IMR-90 (cell line): Measurements from ENCODE around the gene COL4A5. TPM values are rescaled to one million over a fixed set of nuclear protein-coding genes. Genes with fewer than 3 reads are reported as not detected.

Experiments used
- ATAC-seq: fragments of 200-7000 bp; cut with Tn5 transposase; 2 replicates; pipeline ENCODE4 v1.9.1; 2020; ENCODE audit warnings: low read depth, mild to moderate bottlenecking, moderate library complexity
- BruUV-seq: library from RNA; stranded (reverse); fragments of 400-500 nt; replicated peaks from 2 replicates; lab custom pipeline; 2021; lab: Mats Ljungman, UMichigan
- CTCF ChIA-PET: fragments of 300-600 bp; formaldehyde crosslinking; extraction: SDS; loops from one replicate; lab custom pipeline; 2021; ENCODE audit warnings: antibody characterized with exemption; lab: Yijun Ruan, JAX
- POLR2A ChIA-PET: fragments of 300-600 bp; sonication (Branson Sonifier 250); formaldehyde crosslinking; loops from one replicate; lab custom pipeline; 2022; ENCODE audit warnings: antibody characterized with exemption; ENCODE audit not compliant: unreplicated experiment; lab: Charles Lee
- DNase-seq: peaks from one replicate; pipeline ENCODE4 v3.0.0; 2013
- H2AFZ ChIP-seq: replicated peaks from 2 replicates; pipeline ENCODE3; 2013; ENCODE audit warnings: low read length, mild to moderate bottlenecking; ENCODE audit not compliant: poor library complexity
- H2AK5ac ChIP-seq: 2 replicates; pipeline ENCODE4 v1.6.1; 2013; ENCODE audit warnings: low read depth, low read length, inconsistent platforms
- H2AK9ac ChIP-seq: replicated peaks from 2 replicates; pipeline ENCODE3; 2013; ENCODE audit warnings: mild to moderate bottlenecking, low read depth, low read length, moderate library complexity; ENCODE audit not compliant: poor library complexity
- H2BK120ac ChIP-seq: 2 replicates; pipeline ENCODE4 v1.6.1; 2013; ENCODE audit warnings: low read depth, low read length, inconsistent platforms
- H2BK15ac ChIP-seq: 3 replicates; pipeline ENCODE4 v1.6.1; 2013; ENCODE audit warnings: low read depth, low read length, inconsistent platforms
- H2BK20ac ChIP-seq: 2 replicates; pipeline ENCODE4 v1.6.1; 2013; ENCODE audit warnings: low read depth, mild to moderate bottlenecking, inconsistent platforms, low read length, moderate library complexity
- H2BK5ac ChIP-seq: 2 replicates; pipeline ENCODE4 v1.6.1; 2013; ENCODE audit warnings: mild to moderate bottlenecking, low read depth, low read length, inconsistent platforms; ENCODE audit not compliant: poor library complexity, severe bottlenecking
- H3K14ac ChIP-seq: replicated peaks from 2 replicates; pipeline ENCODE4 v1.6.1; 2013; ENCODE audit warnings: low read depth, low read length, inconsistent platforms
- H3K18ac ChIP-seq: 2 replicates; pipeline ENCODE4 v1.6.1; 2013; ENCODE audit warnings: low read depth, low read length, control low read depth
- H3K23ac ChIP-seq: 2 replicates; pipeline ENCODE4 v1.6.1; 2013; ENCODE audit warnings: low read depth, low read length, inconsistent platforms
- H3K27ac ChIP-seq: 2 replicates; pipeline ENCODE4 v1.5.1; 2013; ENCODE audit warnings: mild to moderate bottlenecking, control low read depth, low read length; ENCODE audit not compliant: insufficient read depth
- H3K27me3 ChIP-seq: 2 replicates; pipeline ENCODE4 v1.6.1; 2013; ENCODE audit warnings: low read length; ENCODE audit not compliant: control insufficient read depth, insufficient read depth
- H3K36me3 ChIP-seq: 2 replicates; pipeline ENCODE4 v1.6.1; 2013; ENCODE audit warnings: low read length, mixed read lengths; ENCODE audit not compliant: control insufficient read depth, insufficient read depth
- H3K4ac ChIP-seq: 2 replicates; pipeline ENCODE4 v1.6.1; 2013; ENCODE audit warnings: low read depth, low read length, inconsistent platforms
- H3K4me1 ChIP-seq: 2 replicates; pipeline ENCODE4 v1.6.1; 2013; ENCODE audit warnings: low read length, mixed read lengths; ENCODE audit not compliant: control insufficient read depth, insufficient read depth
- H3K4me2 ChIP-seq: 2 replicates; pipeline ENCODE4 v1.6.1; 2013; ENCODE audit warnings: low read depth, mild to moderate bottlenecking, control low read depth, low read length, moderate library complexity
- H3K4me3 ChIP-seq: 2 replicates; pipeline ENCODE4 v1.5.1; 2013; ENCODE audit warnings: low read depth, mild to moderate bottlenecking, control low read depth, low read length, moderate library complexity; ENCODE audit not compliant: insufficient read depth
- H3K56ac ChIP-seq: 2 replicates; pipeline ENCODE4 v1.6.1; 2013; ENCODE audit warnings: low read length, inconsistent platforms; ENCODE audit not compliant: insufficient read depth; ENCODE audit errors: extremely low read depth
- H3K79me1 ChIP-seq, 2 experiments: 2 replicates each; pipeline ENCODE4 v1.6.1; 2013; ENCODE audit warnings: low read length in 2 of 2, inconsistent platforms in 1 of 2, low read depth in 1 of 2
- H3K9ac ChIP-seq: 2 replicates; pipeline ENCODE4 v1.6.1; 2013; ENCODE audit warnings: low read depth, low read length, control low read depth
- H3K9me1 ChIP-seq: 2 replicates; pipeline ENCODE4 v1.6.1; 2013; ENCODE audit warnings: low read length, inconsistent platforms; ENCODE audit not compliant: insufficient read depth
- H3K9me3 ChIP-seq: 2 replicates; pipeline ENCODE4 v1.6.1; 2013; ENCODE audit warnings: low read length; ENCODE audit not compliant: control insufficient read depth, insufficient read depth
- H4K20me1 ChIP-seq: 2 replicates; pipeline ENCODE4 v1.6.1; 2013; ENCODE audit warnings: low read length, inconsistent platforms; ENCODE audit not compliant: insufficient read depth
- H4K5ac ChIP-seq: 2 replicates; pipeline ENCODE4 v1.6.1; 2013; ENCODE audit warnings: mild to moderate bottlenecking, low read depth, low read length, control low read depth
- H4K8ac ChIP-seq, 2 experiments: 2 replicates each; pipeline ENCODE4 v1.6.1; 2013; ENCODE audit warnings: low read depth in 2 of 2, low read length in 2 of 2, control low read depth in 1 of 2, inconsistent platforms in 1 of 2
- H4K91ac ChIP-seq: 2 replicates; pipeline ENCODE4 v1.6.1; 2013; ENCODE audit warnings: low read depth, low read length, inconsistent platforms; ENCODE audit not compliant: insufficient read depth
- BHLHE40 ChIP-seq: fragments of 150-350 bp; IDR thresholded peaks from 2 replicates; pipeline ENCODE4 v1.6.1; 2016; ENCODE audit warnings: mild to moderate bottlenecking, low read depth, low read length
- CEBPB ChIP-seq: IDR thresholded peaks from 2 replicates; pipeline ENCODE4 v1.6.1; 2012; ENCODE audit warnings: low read depth, low read length, improper control_type of control experiment
- CTCF ChIP-seq: conservative IDR thresholded peaks from 2 replicates; pipeline ENCODE4 v1.5.1; 2012; ENCODE audit warnings: mild to moderate bottlenecking, low read depth, low read length, improper control_type of control experiment
- MAFK ChIP-seq: IDR thresholded peaks from 2 replicates; pipeline ENCODE4 v1.6.1; 2012; ENCODE audit warnings: low read depth, low read length, improper control_type of control experiment
- NFE2L2 ChIP-seq: fragments of 150-350 bp; IDR thresholded peaks from 2 replicates; pipeline ENCODE4 v1.6.1; 2016; ENCODE audit warnings: low read depth, mild to moderate bottlenecking, low read length
- RAD21 ChIP-seq: IDR thresholded peaks from 2 replicates; pipeline ENCODE4 v1.6.1; 2012; ENCODE audit warnings: low read length, improper control_type of control experiment
- SMC3 ChIP-seq: fragments of 150-350 bp; IDR thresholded peaks from 2 replicates; pipeline ENCODE4 v1.6.1; 2016; ENCODE audit warnings: low read depth, mild to moderate bottlenecking, antibody characterized with exemption, low read length, moderate library complexity
- USF2 ChIP-seq: fragments of 150-350 bp; IDR thresholded peaks from 2 replicates; pipeline ENCODE4 v1.6.1; 2017; ENCODE audit warnings: mild to moderate bottlenecking, antibody characterized with exemption, low read length, low read depth
- WGBS, 2 experiments: methylation state at CpG; one replicate each; pipeline versions ENCODE4 v1.1.5 to v1.1.7; 2013; ENCODE audit warnings: missing lambda C conversion rate in 2 of 2; ENCODE audit not compliant: insufficient read length in 1 of 2; ENCODE audit errors: extremely low coverage in 2 of 2; 5-methylcytosine and 5-hydroxymethylcytosine counted together
- dilution Hi-C: fragments of 300-500 bp; cut with HindIII; formaldehyde crosslinking; loops from one replicate; pipeline ENCODE4 v1.14.3; 2018; ENCODE audit warnings: low sequenced_read_pairs; ENCODE audit not compliant: unreplicated experiment
- in situ Hi-C: fragments of 300-500 bp; cut with MboI; formaldehyde crosslinking; loops from 3 replicates; pipeline ENCODE4 v1.14.3; 2019; ENCODE audit warnings: low sequenced_read_pairs, inconsistent platforms, mixed read lengths
- intact Hi-C: fragments of 100-400 bp; cut with micrococcal nuclease; formaldehyde crosslinking; loops from 2 replicates; pipeline ENCODE4 v1.10.0; 2022
- polyA plus RNA-seq, 3 experiments: library from polyadenylated mRNA; depleted of rRNA; stranded (reverse); fragments of >200 nt; gene quantifications; 2 replicates each; pipeline ENCODE4 v1.2.3, GENCODE V29; 2012; ENCODE audit warnings: low replicate concordance in 1 of 3
- total RNA-seq: library from RNA; depleted of rRNA; stranded (reverse); fragments of >200 nt; gene quantifications from 2 replicates; pipeline ENCODE4 v1.2.3, GENCODE V29; 2012

The COL4A5 gene
- total and polyA plus RNA-seq, 2 of the 4 experiments (the other 2 are of a cell fraction): 16.3 to 26.6 TPM

GRCh38 chrX:108704839-108705238 is 265.2 kb downstream of the COL4A5 start:
- dilution Hi-C loops (no loop called here), in situ Hi-C loops (no loop called here), intact Hi-C loops (no loop called here)
- H3K4ac ChIP-seq: no peak overlapping the region
- H3K23ac ChIP-seq: no peak overlapping the region
- H3K36me3 ChIP-seq: no peaks in the 10 kb centered on the region
- ATAC-seq (no peak), DNase-seq (no peak)
- H3K79me1 ChIP-seq: no peaks in the 10 kb centered on the region
- no peak overlapping the region for H4K5ac ChIP-seq
- no peak overlapping the region for H3K9ac ChIP-seq
- H2AK9ac ChIP-seq: no peak overlapping the region
- no peak overlapping the region for H3K27ac ChIP-seq
- H3K56ac ChIP-seq: no peak overlapping the region
- no peak overlapping the region for H4K91ac ChIP-seq
- H3K18ac ChIP-seq: no peak overlapping the region
- H4K20me1 ChIP-seq: no peaks in the 10 kb centered on the region
- no peak overlapping the region for H4K8ac ChIP-seq
- no peaks in the 10 kb centered on the region; the same call in 1 of the 2 replicates for H3K27me3 ChIP-seq
- H2BK15ac ChIP-seq: no peak overlapping the region
- H2AK5ac ChIP-seq: no peak overlapping the region
- no peak overlapping the region for H2AFZ ChIP-seq
- H3K4me3 ChIP-seq: no peak overlapping the region
- H2BK5ac ChIP-seq: no peak overlapping the region
- no peaks in the 10 kb centered on the region for H3K9me3 ChIP-seq
- no peak overlapping the region for H3K4me2 ChIP-seq
- no peak overlapping the region for H3K14ac ChIP-seq
- TF ChIP-seq CEBPB: no peak
- TF ChIP-seq BHLHE40: no peak
- no peak for TF ChIP-seq SMC3
- TF ChIP-seq NFE2L2: peak; percentile 78
- TF ChIP-seq MAFK: peak; percentile 56; the same call in 1 of the 2 replicates
- TF ChIP-seq USF2: no peak
- TF ChIP-seq CTCF: no peak
- no peak for TF ChIP-seq RAD21
- POLR2A ChIA-PET: no interaction called here
- H2BK20ac ChIP-seq: no peak overlapping the region
- BruUV-seq: no TSS peak
- WGBS, 2 experiments: no CpG with 5 or more reads among the region's 2 CpGs
- no peaks in the 10 kb centered on the region for H3K4me1 ChIP-seq
- H3K9me1 ChIP-seq: no peaks in the 10 kb centered on the region
- H2BK120ac ChIP-seq: no peak overlapping the region
- CTCF ChIA-PET: interaction anchor here (0.5 kb wide), 1 partner anchor 837 kb away, joined by 7 read pairs; no protein-coding TSS in a partner anchor
